OCI-M2 (cell line): ENCODE data around the gene SSBP3.

Experiments
- DNase-seq: peaks from one replicate; lab custom pipeline; 2025; ENCODE audit not compliant: unreplicated experiment; lab: John Stamatoyannopoulos, UW

The SSBP3 gene

GRCh38 chr1:54410359-54410758, 4.2 kb upstream of the SSBP3 start:
- DNase-seq: no peak

- DNase-seq: no peak
Measured at GRCh38 chr1:54409156-54410142, 3.3 kb upstream of the SSBP3 start.

GRCh38 chr1:54408147-54409066, 2.2 kb upstream of the SSBP3 start:
- DNase-seq: no peak

DNA sequence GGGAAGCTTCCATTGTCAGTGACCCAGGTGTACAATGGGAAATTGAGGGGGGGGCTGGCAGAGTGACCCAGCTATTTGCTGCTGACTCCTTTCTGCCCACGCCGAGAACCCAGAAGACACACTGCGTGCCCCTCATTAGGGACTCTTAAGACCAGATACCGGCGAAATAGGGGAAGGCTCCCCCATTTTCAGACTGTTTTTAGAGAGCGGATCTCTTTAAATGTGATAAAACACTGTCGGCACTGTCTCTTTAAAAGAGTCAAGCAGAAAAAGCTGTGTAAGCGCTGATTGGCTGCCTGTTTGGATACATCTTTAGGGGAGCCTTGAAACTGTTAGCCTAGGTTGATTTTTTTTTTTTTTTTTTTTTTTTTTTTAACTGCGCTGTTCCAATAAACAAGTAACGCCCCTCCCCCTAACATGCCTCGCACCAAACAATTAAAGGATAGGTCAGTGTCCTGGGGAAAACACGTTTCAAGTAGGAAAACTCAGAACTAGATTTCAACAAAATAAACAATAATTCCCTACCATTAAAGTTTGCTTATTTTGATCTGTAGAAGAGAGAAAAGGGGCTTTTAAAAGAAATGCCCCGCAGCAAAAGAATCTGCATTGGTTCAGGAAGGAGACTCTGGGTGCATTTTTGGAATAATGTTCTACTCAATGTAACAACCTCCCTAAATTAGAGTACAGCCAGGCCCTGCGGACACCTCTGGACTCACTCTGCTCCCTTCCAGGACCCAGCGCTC, 1.4 kb upstream of the SSBP3 start:
- DNase-seq: peak; percentile 51

- DNase-seq: no peak
Measured at GRCh38 chr1:54407154-54407403, 885 bp upstream of the SSBP3 start.

GRCh38 chr1:54405898-54406293, 298 bp downstream of the SSBP3 start:
- DNase-seq: no peak

DNA sequence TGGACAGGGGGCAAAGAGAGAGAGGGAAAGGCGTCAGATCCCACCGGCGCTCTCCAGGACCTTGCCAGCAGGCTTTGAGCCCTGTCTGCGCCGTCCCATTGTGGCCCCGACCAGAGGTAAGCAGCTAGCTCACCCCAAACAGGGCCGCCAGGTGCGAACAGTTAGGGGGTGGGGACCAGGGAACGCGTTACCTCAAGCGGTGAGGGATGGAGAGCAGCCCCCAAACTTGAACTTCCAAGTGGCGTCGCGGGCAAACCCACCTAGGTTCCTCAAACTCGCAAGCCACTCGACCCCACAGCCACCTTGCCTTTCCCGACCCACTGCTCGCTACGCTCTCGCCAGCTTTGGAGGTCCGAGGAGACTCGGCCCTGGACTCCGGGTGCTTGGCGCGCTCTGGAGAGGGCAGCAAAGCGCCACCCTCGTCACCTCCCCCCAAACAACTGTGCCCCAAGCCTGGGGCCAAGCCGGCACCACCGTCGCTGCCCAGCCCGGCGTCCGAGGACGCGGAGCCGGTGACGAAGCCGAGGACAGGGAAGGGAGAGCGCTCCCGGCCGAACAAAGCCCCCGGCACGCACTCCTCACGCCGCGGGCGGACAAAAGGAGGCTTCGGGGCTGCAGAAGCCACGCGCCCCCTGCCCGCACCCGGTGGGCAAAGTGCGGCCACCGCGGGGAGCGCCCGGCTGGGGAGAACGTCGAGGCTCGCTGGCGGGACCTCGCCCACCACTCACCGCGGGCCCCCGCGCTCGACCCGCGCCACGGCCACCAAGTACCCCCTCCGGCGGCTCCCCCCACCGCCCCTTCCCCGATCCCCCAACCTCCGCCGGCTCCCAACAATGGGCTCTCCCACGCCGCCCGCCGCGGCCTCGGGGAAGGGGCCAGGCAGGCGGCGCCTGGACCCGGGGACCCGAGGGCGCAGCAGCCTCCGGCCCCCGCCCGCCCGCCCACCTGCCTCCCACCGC, 976 bp downstream of the SSBP3 start:
- no peak for DNase-seq

DNA sequence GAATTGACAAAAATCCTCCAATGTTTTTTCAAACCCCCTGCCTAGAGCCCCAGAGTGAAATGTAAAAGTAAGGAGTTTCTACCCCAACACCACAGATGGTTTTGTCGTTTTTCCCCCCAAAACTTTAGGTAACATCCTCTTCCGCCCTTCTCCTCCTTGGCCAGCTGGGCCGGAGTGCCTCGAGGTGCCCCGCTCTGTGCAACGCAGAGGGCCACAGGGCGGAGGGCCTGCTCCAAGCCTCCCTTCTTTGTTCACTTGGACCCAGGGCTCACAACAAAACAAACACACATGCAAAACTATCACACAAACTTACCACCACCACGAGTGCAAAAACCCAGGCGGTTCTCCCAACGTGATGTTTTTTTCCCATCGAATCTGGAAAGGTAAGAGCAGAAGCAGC, 1.9 kb downstream of the SSBP3 start:
- DNase-seq: no peak

DNA sequence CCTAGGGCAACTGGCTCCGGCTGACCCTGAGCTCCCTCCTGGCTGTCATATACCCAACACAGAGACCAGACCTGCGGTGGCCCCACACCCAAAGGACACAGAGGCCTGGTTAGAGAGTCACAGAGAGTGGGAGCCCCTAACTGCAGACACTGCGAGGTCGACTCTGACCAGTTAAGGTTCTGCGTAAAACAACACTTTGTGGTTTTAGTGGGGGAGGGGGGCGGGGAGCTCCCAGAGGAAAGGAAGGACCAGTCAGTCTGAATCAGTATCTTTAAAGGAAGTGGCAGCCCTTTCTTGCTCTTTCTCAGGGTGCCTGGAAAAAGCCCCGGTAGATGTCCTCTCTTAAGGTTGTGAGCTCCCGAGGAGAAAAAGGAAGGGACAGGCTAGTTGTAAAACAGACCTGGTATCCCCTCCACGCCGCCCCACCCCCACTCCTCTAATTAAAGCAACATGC, 2.4 kb downstream of the SSBP3 start:
- no peak for DNase-seq

GRCh38 chr1:54403405-54403804, 2.8 kb downstream of the SSBP3 start:
- no peak for DNase-seq

DNA sequence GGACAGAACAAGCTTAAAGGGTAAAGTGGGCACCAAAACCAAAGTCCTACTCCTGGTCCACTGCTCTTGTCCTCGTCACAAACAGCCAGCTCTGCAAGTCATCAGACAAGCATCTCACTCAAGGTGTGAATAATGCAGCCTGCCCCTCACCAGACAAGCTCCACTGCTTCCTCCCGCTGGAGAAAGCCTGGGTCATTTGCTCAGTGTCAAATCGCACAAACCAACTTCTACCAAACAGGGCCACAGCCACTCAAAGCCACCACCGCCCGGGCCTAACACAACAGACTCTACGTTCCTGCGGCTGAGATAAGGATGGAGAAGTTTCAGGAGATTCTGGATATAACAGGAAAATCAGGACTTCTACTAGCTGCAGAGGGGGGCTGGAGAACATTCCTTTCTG, 3.3 kb downstream of the SSBP3 start:
- no peak for DNase-seq

- no peak for DNase-seq
Measured at GRCh38 chr1:54401799-54402198, 4.4 kb downstream of the SSBP3 start.

GRCh38 chr1:54400329-54400728, 5.9 kb downstream of the SSBP3 start:
- DNase-seq: no peak

GRCh38 chr1:54399765-54400164, 6.4 kb downstream of the SSBP3 start:
- no peak for DNase-seq

DNA sequence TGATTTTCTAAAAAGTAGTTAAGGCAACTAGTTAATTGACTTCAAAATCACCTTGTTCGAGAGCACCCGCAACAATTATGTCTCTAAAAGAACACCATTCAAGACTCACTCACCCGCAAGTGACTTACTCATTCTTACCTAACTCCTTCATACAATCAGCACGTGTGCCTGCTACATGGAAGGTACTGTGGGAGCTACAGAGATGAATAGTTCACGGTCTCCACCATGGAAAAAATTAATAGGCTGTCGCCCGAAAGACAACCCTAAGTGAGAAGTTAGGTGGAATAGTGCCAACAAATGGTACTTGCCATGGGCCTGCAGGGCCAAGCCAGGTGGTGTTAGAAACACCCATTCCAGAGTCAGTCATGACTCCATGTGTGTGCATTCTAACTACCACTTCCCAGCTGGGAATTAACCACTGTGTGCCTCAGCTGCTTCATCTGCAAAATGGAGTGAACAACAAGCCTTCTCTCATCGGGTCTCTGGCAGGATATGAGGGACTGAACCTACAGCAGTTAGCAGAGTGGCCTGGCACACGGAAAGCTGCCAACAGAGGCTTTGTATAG, 7.1 kb downstream of the SSBP3 start:
- DNase-seq: no peak

DNA sequence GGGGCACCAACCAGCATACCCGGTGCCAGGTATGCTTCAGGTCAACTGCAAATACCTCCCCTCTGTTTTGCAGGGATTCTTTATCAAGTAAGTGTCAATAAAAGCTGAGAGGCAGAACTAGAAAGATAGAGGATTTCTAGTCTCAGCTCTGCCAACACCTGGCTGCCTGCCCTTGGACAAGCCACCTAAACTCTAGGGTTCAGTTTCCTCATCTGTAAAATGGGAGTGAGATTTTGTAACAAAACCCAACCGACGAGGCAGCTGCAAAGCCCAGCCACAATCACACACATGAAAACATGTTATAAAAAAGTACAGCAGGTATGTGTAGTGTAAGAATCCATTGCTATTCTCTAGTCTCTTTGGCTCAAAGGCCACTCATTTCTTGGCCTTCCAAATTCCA, 8.2 kb downstream of the SSBP3 start:
- DNase-seq: no peak

DNA sequence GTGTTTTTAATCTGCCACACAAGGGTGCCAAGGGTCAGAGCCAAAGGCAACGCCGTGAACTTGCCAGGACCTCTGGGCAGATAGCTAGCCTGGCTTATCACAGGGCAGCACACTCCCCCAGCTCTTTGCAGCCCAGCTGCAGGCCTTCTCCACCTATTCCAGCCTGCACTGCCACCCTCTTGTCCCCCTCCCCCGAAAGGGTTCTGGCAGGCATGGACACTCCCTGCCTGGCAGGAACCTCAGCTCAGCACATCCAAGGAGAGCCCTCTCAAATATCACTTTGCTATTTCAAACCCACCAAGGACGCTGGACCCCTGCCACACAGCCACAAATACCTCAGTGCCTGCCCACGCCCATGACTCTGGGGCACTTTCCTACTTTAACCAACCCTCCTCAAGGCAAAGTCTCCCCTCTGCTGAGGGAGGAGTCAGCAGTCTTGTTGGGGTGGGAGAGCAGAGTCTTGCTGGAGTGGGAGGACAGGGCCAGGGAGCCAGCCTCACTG, 9.1 kb downstream of the SSBP3 start:
- no peak for DNase-seq

DNA sequence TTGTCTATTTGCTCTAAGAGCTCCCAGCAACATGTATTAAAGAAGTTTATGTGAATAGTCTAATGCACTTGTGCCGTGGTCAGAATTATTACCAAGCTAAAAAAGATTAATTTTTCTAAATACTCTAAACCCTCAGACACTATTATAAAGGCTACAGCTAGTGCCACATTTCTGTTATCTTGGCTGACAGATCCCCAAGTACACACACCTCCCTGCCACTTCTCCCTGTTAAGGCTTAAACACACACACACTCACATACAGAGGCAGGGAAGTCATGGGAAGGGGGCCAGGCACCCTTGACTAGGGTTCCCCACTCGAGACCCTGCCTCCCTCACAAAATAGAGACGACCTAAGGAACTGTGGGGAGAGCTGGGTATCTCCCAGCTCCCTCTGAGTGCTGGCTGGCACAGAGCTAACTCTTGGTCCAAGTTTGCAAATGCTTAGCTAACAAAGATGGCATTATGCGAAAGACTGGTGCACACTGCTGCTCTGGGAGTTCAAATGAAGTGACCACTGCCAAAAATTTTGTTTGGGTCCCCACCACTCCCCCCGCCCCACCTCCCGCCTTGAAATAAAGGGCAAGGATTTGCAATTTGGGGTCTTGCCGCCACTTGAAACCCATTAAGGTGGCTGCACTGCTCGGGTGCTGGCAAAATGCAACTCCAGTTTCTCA, 9.8 kb downstream of the SSBP3 start:
- DNase-seq: no peak

GRCh38 chr1:54395281-54395934, 10.8 kb downstream of the SSBP3 start:
- DNase-seq: no peak
